Astrocyte (in vitro differentiated cells and primary cell): Measurements from ENCODE around the gene BNIP2. TPM values are rescaled to one million over a fixed set of nuclear protein-coding genes. Genes with fewer than 3 reads are reported as not detected.

Experiments
- DNase-seq: peaks from one replicate; pipeline ENCODE4 v3.0.0-alpha.2; 2010; ENCODE audit warnings: low read depth
- FAIRE-seq: peaks from 2 replicates; lab custom pipeline; 2011; peaks lifted over from hg19 to GRCh38; lab: Jason Lieb, UNC
- H2AFZ ChIP-seq: 2 replicates; pipeline ENCODE4 v1.6.0; 2012; ENCODE audit warnings: low read depth, low read length, inconsistent platforms
- H3K27ac ChIP-seq: 2 replicates; pipeline ENCODE4 v1.5.1; 2011; ENCODE audit warnings: low read depth, low read length, inconsistent platforms
- H3K27me3 ChIP-seq: 2 replicates; pipeline ENCODE4 v1.6.0; 2011; ENCODE audit warnings: low read length, inconsistent platforms; ENCODE audit not compliant: insufficient read depth
- H3K36me3 ChIP-seq: 2 replicates; pipeline ENCODE4 v1.5.1; 2011; ENCODE audit warnings: low read length, inconsistent platforms; ENCODE audit not compliant: insufficient read depth
- H3K4me1 ChIP-seq: 2 replicates; pipeline ENCODE4 v1.5.1; 2011; ENCODE audit warnings: low read length, inconsistent platforms; ENCODE audit not compliant: insufficient read depth
- H3K4me2 ChIP-seq: 2 replicates; pipeline ENCODE4 v1.6.0; 2012; ENCODE audit warnings: low read length, inconsistent platforms
- H3K4me3 ChIP-seq: 2 replicates; pipeline ENCODE4 v1.5.1; 2011; ENCODE audit warnings: low read depth, mild to moderate bottlenecking, low read length, inconsistent platforms; ENCODE audit not compliant: insufficient read depth
- H3K79me2 ChIP-seq: 2 replicates; pipeline ENCODE4 v1.6.0; 2012; ENCODE audit warnings: mild to moderate bottlenecking, low read length, inconsistent platforms; ENCODE audit not compliant: insufficient read depth
- H3K9ac ChIP-seq: 2 replicates; pipeline ENCODE4 v1.6.0; 2012; ENCODE audit warnings: mild to moderate bottlenecking, low read length, inconsistent platforms
- H3K9me3 ChIP-seq: 2 replicates; pipeline ENCODE4 v1.5.1; 2012; ENCODE audit warnings: low read depth, mild to moderate bottlenecking, low read length, inconsistent platforms; ENCODE audit not compliant: insufficient read depth
- H4K20me1 ChIP-seq: 2 replicates; pipeline ENCODE4 v1.6.0; 2012; ENCODE audit warnings: low read length, inconsistent platforms; ENCODE audit not compliant: insufficient read depth
- H3K27ac Mint-ChIP-seq: one replicate; pipeline ENCODE4 v1.8.0; 2021; ENCODE audit warnings: mild to moderate bottlenecking, mixed read lengths; ENCODE audit not compliant: unreplicated experiment
- H3K27me3 Mint-ChIP-seq: one replicate; pipeline ENCODE4 v1.8.0; 2021; ENCODE audit warnings: low read depth, mixed read lengths; ENCODE audit not compliant: unreplicated experiment
- H3K36me3 Mint-ChIP-seq: one replicate; pipeline ENCODE4 v1.8.0; 2021; ENCODE audit warnings: low read depth, mixed read lengths; ENCODE audit not compliant: unreplicated experiment
- H3K4me1 Mint-ChIP-seq: one replicate; pipeline ENCODE4 v1.8.0; 2021; ENCODE audit warnings: low read depth, mixed read lengths; ENCODE audit not compliant: unreplicated experiment
- H3K4me3 Mint-ChIP-seq: one replicate; pipeline ENCODE4 v1.8.0; 2021; ENCODE audit warnings: mild to moderate bottlenecking, moderate library complexity, mixed read lengths; ENCODE audit not compliant: unreplicated experiment
- H3K9me3 Mint-ChIP-seq: one replicate; pipeline ENCODE4 v1.8.0; 2021; ENCODE audit warnings: mild to moderate bottlenecking, mixed read lengths; ENCODE audit not compliant: unreplicated experiment
- EZH2 ChIP-seq: IDR thresholded peaks from 2 replicates; pipeline ENCODE4 v1.6.1; 2012; ENCODE audit warnings: mild to moderate bottlenecking, low read length, inconsistent platforms; ENCODE audit not compliant: insufficient read depth
- total RNA-seq: library from RNA; stranded (reverse); gene quantifications from 2 replicates; pipeline ENCODE4 v1.2.1, GENCODE V29; 2021
- TF ChIP-seq, protein P1 (sequence below): IDR thresholded peaks from 2 replicates; pipeline ENCODE4 v1.5.1; 2011; ENCODE audit warnings: low read depth, mild to moderate bottlenecking, inconsistent platforms, low read length, moderate library complexity; ENCODE audit not compliant: insufficient read depth

The BNIP2 gene
- total RNA-seq, 1 donor from 2014 or later, result 73.1 TPM

DNA sequence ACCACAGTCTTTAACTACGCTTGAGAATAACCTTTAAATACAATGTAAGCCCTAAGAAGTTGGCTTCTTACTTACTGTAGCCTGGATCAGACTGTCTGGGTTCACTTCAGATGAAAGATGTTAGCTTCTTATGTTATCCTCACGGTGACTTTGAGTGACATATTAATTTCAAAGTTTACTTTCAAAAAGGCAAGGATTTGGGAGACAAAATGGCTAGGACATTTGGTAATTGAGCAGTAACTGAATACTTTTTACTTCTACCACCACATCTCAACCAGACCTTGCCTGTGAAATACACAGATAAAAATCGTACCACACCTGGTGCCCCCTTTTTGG, 36.0 kb upstream of the BNIP2 start:
- H3K36me3 ChIP-seq, result no peaks in the 10 kb centered on the region
- H3K27ac ChIP-seq, result no peak overlapping the region
- H3K4me1 Mint-ChIP-seq, result no peaks in the 10 kb centered on the region
- H3K27me3 Mint-ChIP-seq, result peaks cover 11% of the 10 kb centered on the region
- no peaks in the 10 kb centered on the region for H3K9me3 Mint-ChIP-seq
- no peaks in the 10 kb centered on the region for H3K79me2 ChIP-seq
- no peak overlapping the region for H2AFZ ChIP-seq
- H3K4me2 ChIP-seq, result no peak overlapping the region
- H3K4me3 Mint-ChIP-seq, result no peak overlapping the region
- no peaks in the 10 kb centered on the region for H3K36me3 Mint-ChIP-seq
- H3K4me1 ChIP-seq, result no peaks in the 10 kb centered on the region
- no peaks in the 10 kb centered on the region for H3K9me3 ChIP-seq
- FAIRE-seq (no peak), DNase-seq (no peak)
- H3K27ac Mint-ChIP-seq, result no peak overlapping the region
- no peaks in the 10 kb centered on the region for H4K20me1 ChIP-seq
- TF ChIP-seq, protein P1, sequence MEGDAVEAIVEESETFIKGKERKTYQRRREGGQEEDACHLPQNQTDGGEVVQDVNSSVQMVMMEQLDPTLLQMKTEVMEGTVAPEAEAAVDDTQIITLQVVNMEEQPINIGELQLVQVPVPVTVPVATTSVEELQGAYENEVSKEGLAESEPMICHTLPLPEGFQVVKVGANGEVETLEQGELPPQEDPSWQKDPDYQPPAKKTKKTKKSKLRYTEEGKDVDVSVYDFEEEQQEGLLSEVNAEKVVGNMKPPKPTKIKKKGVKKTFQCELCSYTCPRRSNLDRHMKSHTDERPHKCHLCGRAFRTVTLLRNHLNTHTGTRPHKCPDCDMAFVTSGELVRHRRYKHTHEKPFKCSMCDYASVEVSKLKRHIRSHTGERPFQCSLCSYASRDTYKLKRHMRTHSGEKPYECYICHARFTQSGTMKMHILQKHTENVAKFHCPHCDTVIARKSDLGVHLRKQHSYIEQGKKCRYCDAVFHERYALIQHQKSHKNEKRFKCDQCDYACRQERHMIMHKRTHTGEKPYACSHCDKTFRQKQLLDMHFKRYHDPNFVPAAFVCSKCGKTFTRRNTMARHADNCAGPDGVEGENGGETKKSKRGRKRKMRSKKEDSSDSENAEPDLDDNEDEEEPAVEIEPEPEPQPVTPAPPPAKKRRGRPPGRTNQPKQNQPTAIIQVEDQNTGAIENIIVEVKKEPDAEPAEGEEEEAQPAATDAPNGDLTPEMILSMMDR, result no peak
- TF ChIP-seq EZH2, result no peak
- no peak overlapping the region for H3K4me3 ChIP-seq
- no peak overlapping the region for H3K9ac ChIP-seq
- H3K27me3 ChIP-seq, result peaks cover 15% of the 10 kb centered on the region

- Histone ChIP-seq H3K4me1 (no peaks in the 10 kb centered on the region), H3K9ac (no peak overlapping the region), H3K36me3 (no peaks in the 10 kb centered on the region), H3K4me2 (no peak overlapping the region), H3K27me3 (peaks cover 3% of the 10 kb centered on the region), H4K20me1 (no peaks in the 10 kb centered on the region), H3K4me3 (no peak overlapping the region), H3K27ac (no peak overlapping the region), H3K9me3 (no peaks in the 10 kb centered on the region), H2AFZ (no peak overlapping the region), H3K79me2 (no peaks in the 10 kb centered on the region)
- Mint-ChIP-seq H3K9me3 (no peaks in the 10 kb centered on the region), H3K4me1 (no peaks in the 10 kb centered on the region), H3K4me3 (no peak overlapping the region), H3K27me3 (peaks cover 8% of the 10 kb centered on the region), H3K36me3 (no peaks in the 10 kb centered on the region), H3K27ac (no peak overlapping the region)
- TF ChIP-seq, protein P1, result no peak
- no peak for TF ChIP-seq EZH2
- DNase-seq (no peak), FAIRE-seq (no peak)
Measured at GRCh38 chr15:59723687-59724346, 34.7 kb upstream of the BNIP2 start.

DNA sequence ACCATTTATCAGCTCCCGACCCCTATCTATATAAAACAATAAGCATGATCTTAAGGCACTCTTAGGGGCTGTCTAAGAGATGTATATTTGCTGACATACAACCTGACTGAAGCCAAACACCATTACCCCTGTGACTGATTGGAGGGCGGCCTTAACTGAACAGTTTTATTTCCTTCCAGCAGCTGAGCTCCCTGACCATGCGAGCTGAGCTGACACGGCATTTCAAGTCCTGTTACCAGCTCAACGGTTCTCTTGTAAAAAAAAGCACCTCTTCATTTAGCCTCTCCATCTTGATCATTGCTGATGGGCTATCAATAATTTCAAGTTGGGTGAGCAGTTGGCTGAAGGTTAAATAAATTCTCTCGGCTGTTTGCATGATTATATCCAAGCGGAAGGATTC, 33.4 kb upstream of the BNIP2 start:
- DNase-seq (no peak), FAIRE-seq (no peak)
- no peaks in the 10 kb centered on the region for H3K79me2 ChIP-seq
- Mint-ChIP-seq H3K4me1 (no peaks in the 10 kb centered on the region), H3K4me3 (no peak overlapping the region), H3K36me3 (no peaks in the 10 kb centered on the region), H3K27ac (no peak overlapping the region), H3K27me3 (peaks cover 8% of the 10 kb centered on the region), H3K9me3 (no peaks in the 10 kb centered on the region)
- no peaks in the 10 kb centered on the region for H3K36me3 ChIP-seq
- no peak overlapping the region for H3K9ac ChIP-seq
- no peaks in the 10 kb centered on the region for H3K4me1 ChIP-seq
- no peaks in the 10 kb centered on the region for H4K20me1 ChIP-seq
- no peak overlapping the region for H3K4me2 ChIP-seq
- H3K27ac ChIP-seq, result no peak overlapping the region
- H2AFZ ChIP-seq, result no peak overlapping the region
- H3K4me3 ChIP-seq, result no peak overlapping the region
- H3K27me3 ChIP-seq, result peaks cover 3% of the 10 kb centered on the region
- TF ChIP-seq, protein P1, result no peak
- no peak for TF ChIP-seq EZH2
- H3K9me3 ChIP-seq, result no peaks in the 10 kb centered on the region
